GM12878 (cell line): ENCODE data around the gene LY6G5B. TPM values are rescaled to one million over a fixed set of nuclear protein-coding genes. Genes with fewer than 3 reads are reported as not detected.

Experiments
- ATAC-seq: fragments of 200-7000 bp; cut with Tn5 transposase; 3 replicates; pipeline ENCODE4 v1.9.1; 2020; ENCODE audit warnings: mild to moderate bottlenecking, moderate library complexity
- BruUV-seq: library from RNA; stranded (reverse); fragments of 400-500 nt; replicated peaks from 2 replicates; lab custom pipeline; 2021; lab: Mats Ljungman, UMichigan
- CTCF ChIA-PET: fragments of 300-600 bp; sonication (Branson Sonifier 250); formaldehyde crosslinking; extraction: SDS; loops from one replicate; lab custom pipeline; 2021; ENCODE audit warnings: inconsistent platforms; lab: Yijun Ruan, JAX
- POLR2A ChIA-PET: fragments of 350-600 bp; formaldehyde crosslinking; extraction: SDS; loops from one replicate; lab custom pipeline; 2021; ENCODE audit warnings: inconsistent platforms; lab: Charles Lee
- RAD21 ChIA-PET: fragments of 300-600 bp; sonication (Branson Sonifier 250); formaldehyde crosslinking; loops from one replicate; lab custom pipeline; 2023; ENCODE audit warnings: antibody characterized with exemption; ENCODE audit not compliant: unreplicated experiment; lab: Charles Lee
- SMC1A ChIA-PET: fragments of 300-600 bp; sonication (Branson Sonifier 250); formaldehyde crosslinking; loops from one replicate; lab custom pipeline; 2023; ENCODE audit not compliant: unreplicated experiment, uncharacterized antibody; lab: Charles Lee
- DNase-seq: peaks from one replicate; pipeline ENCODE4 v3.0.0-alpha.2; 2011; ENCODE audit warnings: low read depth, low spot score
- FAIRE-seq: peaks from 3 replicates; lab custom pipeline; 2011; peaks lifted over from hg19 to GRCh38; lab: Jason Lieb, UNC
- H2AFZ ChIP-seq: 2 replicates; pipeline ENCODE4 v1.6.0; 2011; ENCODE audit warnings: low read depth, low read length, control low read depth; ENCODE audit not compliant: control insufficient read depth
- H3K27ac ChIP-seq: 2 replicates; pipeline ENCODE4 v1.5.1; 2011; ENCODE audit warnings: control low read depth; ENCODE audit not compliant: control insufficient read depth, insufficient read depth
- H3K27me3 ChIP-seq, 2 experiments: replicated peaks in 1 of 2; 2 replicates each; pipeline versions ENCODE4 v1.6.0 to v1.6.1; 2011; ENCODE audit warnings: low read length in 1 of 2; ENCODE audit not compliant: control insufficient read depth in 2 of 2, insufficient read depth in 2 of 2
- H3K36me3 ChIP-seq, 2 experiments: 2 replicates each; pipeline ENCODE4 v1.5.1; 2011; ENCODE audit warnings: low read length in 1 of 2; ENCODE audit not compliant: control insufficient read depth in 2 of 2, insufficient read depth in 2 of 2
- H3K4me1 ChIP-seq: 2 replicates; pipeline ENCODE4 v1.6.1; 2011; ENCODE audit warnings: mild to moderate bottlenecking, low read length, moderate library complexity, mixed read lengths; ENCODE audit not compliant: control insufficient read depth, insufficient read depth
- H3K4me2 ChIP-seq: 2 replicates; pipeline ENCODE4 v1.6.0; 2011; ENCODE audit warnings: control low read depth; ENCODE audit not compliant: control insufficient read depth, insufficient read depth
- H3K4me3 ChIP-seq: fragments of 200-600 bp; sonication (generic); 2 replicates; pipeline ENCODE4 v1.5.1; 2016
- H3K79me2 ChIP-seq: 2 replicates; pipeline ENCODE4 v1.6.0; 2011; ENCODE audit warnings: low read length; ENCODE audit not compliant: control insufficient read depth, insufficient read depth
- H3K9ac ChIP-seq: 2 replicates; pipeline ENCODE4 v1.8.0; 2011; ENCODE audit warnings: low read length, control low read depth, mixed read lengths; ENCODE audit not compliant: control insufficient read depth, insufficient read depth
- H3K9me3 ChIP-seq: replicated peaks from 3 replicates; pipeline ENCODE4 v1.5.1; 2011; ENCODE audit warnings: mild to moderate bottlenecking, low read length; ENCODE audit not compliant: control insufficient read depth, insufficient read depth
- H4K20me1 ChIP-seq: 2 replicates; pipeline ENCODE4 v1.6.0; 2011; ENCODE audit not compliant: control insufficient read depth, insufficient read depth
- CBX3 ChIP-seq: fragments of 200-600 bp; sonication (generic); IDR thresholded peaks from 2 replicates; pipeline ENCODE4 v1.6.1; 2016; ENCODE audit warnings: low read depth, borderline replicate concordance
- EED ChIP-seq: sonication (generic); IDR thresholded peaks from 2 replicates; pipeline ENCODE4 v1.6.1; 2016; ENCODE audit warnings: antibody characterized with exemption, low read depth
- ELK1 ChIP-seq: IDR thresholded peaks from 2 replicates; pipeline ENCODE4 v1.6.1; 2012; ENCODE audit warnings: low read depth, low read length, improper control_type of control experiment
- ETV6 ChIP-seq, 2 experiments: fragments of 450-650 bp in 1 of 2; IDR thresholded peaks in 1 of 2; conservative IDR thresholded peaks in 1 of 2; 2 replicates each; pipeline ENCODE4 v1.6.1; 2014; ENCODE audit warnings: antibody characterized with exemption in 1 of 2, borderline replicate concordance in 1 of 2, low read depth in 1 of 2, mild to moderate bottlenecking in 1 of 2, moderate library complexity in 1 of 2
- FOXK2 ChIP-seq: fragments of 450-650 bp; IDR thresholded peaks from 2 replicates; pipeline ENCODE4 v1.6.1; 2017; ENCODE audit warnings: mild to moderate bottlenecking, moderate library complexity
- IRF4 ChIP-seq: IDR thresholded peaks from 2 replicates; pipeline ENCODE4 v1.6.1; 2011; ENCODE audit warnings: low read depth, low read length
- MEF2A ChIP-seq: IDR thresholded peaks from 2 replicates; pipeline ENCODE4 v1.6.1; 2011; ENCODE audit warnings: low read depth, mild to moderate bottlenecking, low read length, moderate library complexity; ENCODE audit not compliant: insufficient read depth
- NFIC ChIP-seq: IDR thresholded peaks from 2 replicates; pipeline ENCODE4 v1.6.1; 2012; ENCODE audit warnings: low read depth, mild to moderate bottlenecking, inconsistent platforms, low read length, moderate library complexity
- NR2C2 ChIP-seq: IDR thresholded peaks from 2 replicates; pipeline ENCODE4 v1.6.1; 2011; ENCODE audit warnings: borderline replicate concordance, low read depth; ENCODE audit not compliant: control insufficient read depth, insufficient read length
- POLR2A ChIP-seq: IDR thresholded peaks from 2 replicates; pipeline ENCODE4 v1.6.1; 2011; ENCODE audit warnings: low read depth, mild to moderate bottlenecking, low read length
- POLR2AphosphoS5 ChIP-seq: IDR thresholded peaks from 2 replicates; pipeline ENCODE4 v1.6.1; 2011; ENCODE audit warnings: mild to moderate bottlenecking, low read length, inconsistent platforms
- RAD51 ChIP-seq: fragments of 450-650 bp; IDR thresholded peaks from 2 replicates; pipeline ENCODE4 v1.6.1; 2016; ENCODE audit warnings: moderate library complexity, mild to moderate bottlenecking, inconsistent platforms
- SIN3A ChIP-seq: IDR thresholded peaks from 2 replicates; pipeline ENCODE4 v1.6.1; 2012; ENCODE audit warnings: low read depth, low read length, improper control_type of control experiment
- SKIL ChIP-seq: fragments of 450-650 bp; IDR thresholded peaks from 2 replicates; pipeline ENCODE4 v1.6.1; 2017; ENCODE audit warnings: mild to moderate bottlenecking, low read depth, inconsistent platforms; ENCODE audit not compliant: poor library complexity, severe bottlenecking
- SREBF1 ChIP-seq: IDR thresholded peaks from 2 replicates; pipeline ENCODE4 v1.6.1; 2012; ENCODE audit warnings: mild to moderate bottlenecking, low read length
- TCF12 ChIP-seq: IDR thresholded peaks from 2 replicates; pipeline ENCODE4 v1.6.1; 2011; ENCODE audit warnings: low read depth, mild to moderate bottlenecking, low read length
- WGBS: methylation state at CpG from one replicate; pipeline ENCODE4 v1.1.6; 2016; ENCODE audit warnings: low lambda C conversion rate; ENCODE audit not compliant: insufficient replicate concordance, insufficient coverage; ENCODE audit errors: missing lambda C conversion rate; 5-methylcytosine and 5-hydroxymethylcytosine counted together
- in situ Hi-C: fragments of 300-500 bp; cut with MboI; formaldehyde crosslinking; loops from 9 replicates; pipeline ENCODE4 v1.14.3; 2018; ENCODE audit warnings: mixed read lengths
- intact Hi-C: fragments of 100-400 bp; cut with micrococcal nuclease; formaldehyde crosslinking; loops from one replicate; pipeline ENCODE4 v1.14.2; 2022; ENCODE audit not compliant: unreplicated experiment
- polyA plus RNA-seq, 11 experiments: library from polyadenylated mRNA; depleted of rRNA in 4 of 11; unstranded in 6 of 11; stranded (reverse) in 5 of 11; fragments of >200 nt; fragmentation: Nextera tagmentation in 4 of 11; fragmentation: Illumina TruSeq in 1 of 11; extraction: Ambion mirVana in 4 of 11; extraction: Trizol in 1 of 11; gene quantifications; 1 replicate in 1 of 11; 2 replicates in 10 of 11; pipeline versions ENCODE4 v1.2.1 to v1.2.3, GENCODE V29; 2011 to 2016; ENCODE audit warnings: inconsistent platforms in 2 of 11, missing spikeins in 2 of 11, low read depth in 1 of 11
- total RNA-seq, 4 experiments: library from RNA; depleted of rRNA in 3 of 4; stranded (reverse); fragments of >200 nt in 3 of 4; fragmentation: Illumina TruSeq in 1 of 4; extraction: Trizol in 1 of 4; gene quantifications; 2 replicates each; pipeline versions ENCODE4 v1.2.1 to v1.2.3, GENCODE V29; 2013 to 2021
- TF ChIP-seq, protein P1 (sequence below): IDR thresholded peaks from 2 replicates; pipeline ENCODE4 v1.6.1; 2011; ENCODE audit warnings: low read depth, mild to moderate bottlenecking, low read length, moderate library complexity, borderline replicate concordance; ENCODE audit errors: extremely low read depth
- TF ChIP-seq, protein P2 (sequence below): IDR thresholded peaks from 2 replicates; pipeline ENCODE4 v1.6.1; 2012; ENCODE audit warnings: low read depth, low read length, improper control_type of control experiment

Gene LY6G5B
- total and polyA plus RNA-seq, 10 of the 15 experiments (the other 5 are each of a cell fraction or from before 2014, with no cell fraction given) = 3.2 to 16.5 (median 7.5) TPM

DNA sequence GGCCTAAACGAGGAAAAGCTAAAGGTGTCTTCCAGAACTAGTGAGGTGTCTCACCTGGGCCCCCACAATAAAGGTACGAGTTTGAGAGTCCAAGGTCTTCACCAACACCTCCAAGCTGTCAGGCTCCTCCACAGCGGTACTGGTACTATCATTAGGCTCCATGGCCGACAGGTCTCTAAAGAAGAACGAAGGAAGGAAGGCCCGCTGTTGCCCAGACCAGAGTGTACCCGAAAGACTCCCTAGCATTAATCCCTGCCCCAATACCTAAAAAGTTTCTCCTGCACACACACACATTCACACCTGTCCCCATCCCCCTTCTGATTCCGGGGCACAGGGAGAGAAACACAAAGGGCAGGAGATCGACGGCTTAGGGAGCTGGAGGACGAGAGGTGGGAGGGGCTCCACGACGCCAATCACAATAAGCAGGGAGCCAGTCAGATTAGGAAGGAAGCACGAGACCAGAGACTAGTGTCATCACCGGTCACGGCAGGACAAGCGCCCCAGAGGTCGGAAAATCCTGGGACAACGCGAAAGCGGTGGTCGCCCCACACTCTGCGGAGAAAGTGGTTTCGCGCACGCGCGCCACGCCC lies 18.1 kb upstream of the LY6G5B start:
- FAIRE-seq (no peak), ATAC-seq (peak; percentile 74), DNase-seq (no peak)
- WGBS = 0% methylated on average over 29 of the region's 29 CpGs
- Histone ChIP-seq H3K9me3 (no peaks in the 10 kb centered on the region), H3K27ac (peak overlapping the region; percentile 99), H3K4me3 (peak overlapping the region; percentile 91), H4K20me1 (no peaks in the 10 kb centered on the region; the same call in 1 of the 2 replicates), H2AFZ (peak overlapping the region; percentile 87), H3K4me2 (peak overlapping the region; percentile 96), H3K9ac (peak overlapping the region; percentile 91), H3K4me1 (peaks cover 4% of the 10 kb centered on the region; the same call in 1 of the 2 replicates), H3K27me3 (no peaks in the 10 kb centered on the region), H3K79me2 (peaks cover 40% of the 10 kb centered on the region), H3K36me3 (peaks cover 15 to 20% of the 10 kb centered on the region in 2 experiments)
- POLR2A ChIA-PET = interaction anchor here (0.5 to 6.3 kb wide), 17 partner anchors 11 to 308 kb away, joined by 3 to 107 read pairs (median 5); partner anchors contain the start of genes C6orf47, CSNK2B, DDX39B and GPANK1
- CTCF ChIA-PET = interaction anchor here (0.7 to 3.6 kb wide), 10 partner anchors 9 to 272 kb away, joined by 3 to 19 read pairs (median 3); partner anchors contain the start of genes ATP6V1G2, C6orf47 and GPANK1
- in situ Hi-C loops = no loop called here
- BruUV-seq = TSS peak; percentile 66
- SMC1A ChIA-PET = interaction anchor here (0.7 to 5.0 kb wide), 15 partner anchors 8 to 181 kb away, joined by 3 to 31 read pairs (median 4); partner anchors contain the start of genes C6orf47 and GPANK1
- RAD21 ChIA-PET = interaction anchor here (0.7 to 2.5 kb wide), 7 partner anchors 9 to 118 kb away, joined by 3 to 11 read pairs (median 6); partner anchors contain the start of genes C6orf47, GPANK1 and NCR3
- intact Hi-C loops = loop anchor here (1.0 to 2.0 kb wide), 3 partner anchors 31 to 155 kb away; partner anchors contain the start of genes ATP6V1G2, NFKBIL1 and PRRC2A
- TF ChIP-seq ELK1 (no peak), NR2C2 (no peak), ETV6 (conservative IDR thresholded peaks at IDR 0.05 in 1 of 2, IDR thresholded peaks at IDR 0.05 in 1 of 2; ENCODE audit: borderline replicate concordance in 1 of 2, low read depth in 1 of 2) (no peak), EED (no peak), MEF2A (no peak), TCF12 (no peak), RAD51 (no peak), IRF4 (0 out of 2 replicates have a peak, but pooled peaks have one; percentile 4), CBX3 (no peak), SKIL (no peak), FOXK2 (no peak), POLR2A (no peak), SREBF1 (no peak), SIN3A (no peak), POLR2AphosphoS5 (no peak; the same call in 1 of the 2 replicates), NFIC (no peak)
- TF ChIP-seq, protein P1, sequence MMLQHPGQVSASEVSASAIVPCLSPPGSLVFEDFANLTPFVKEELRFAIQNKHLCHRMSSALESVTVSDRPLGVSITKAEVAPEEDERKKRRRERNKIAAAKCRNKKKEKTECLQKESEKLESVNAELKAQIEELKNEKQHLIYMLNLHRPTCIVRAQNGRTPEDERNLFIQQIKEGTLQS = no peak
- TF ChIP-seq, protein P2, sequence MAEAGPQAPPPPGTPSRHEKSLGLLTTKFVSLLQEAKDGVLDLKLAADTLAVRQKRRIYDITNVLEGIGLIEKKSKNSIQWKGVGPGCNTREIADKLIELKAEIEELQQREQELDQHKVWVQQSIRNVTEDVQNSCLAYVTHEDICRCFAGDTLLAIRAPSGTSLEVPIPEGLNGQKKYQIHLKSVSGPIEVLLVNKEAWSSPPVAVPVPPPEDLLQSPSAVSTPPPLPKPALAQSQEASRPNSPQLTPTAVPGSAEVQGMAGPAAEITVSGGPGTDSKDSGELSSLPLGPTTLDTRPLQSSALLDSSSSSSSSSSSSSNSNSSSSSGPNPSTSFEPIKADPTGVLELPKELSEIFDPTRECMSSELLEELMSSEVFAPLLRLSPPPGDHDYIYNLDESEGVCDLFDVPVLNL = 0 out of 2 replicates have a peak, but pooled peaks have one; percentile 33
